Stimulated activated CD8-positive, alpha-beta memory T cell treated with anti-CD3 and anti-CD28 coated beads, Interleukin-4, amount 100 ng/mL, for 4 hours (primary cell): ENCODE results near the gene EMSY.

Source experiments
- DNase-seq, 2 donors: peaks; one replicate each; pipeline ENCODE4 v3.0.0-alpha.2; 2020; ENCODE audit warnings: low read depth in 2 of 2, low spot score in 1 of 2

EMSY gene

DNA sequence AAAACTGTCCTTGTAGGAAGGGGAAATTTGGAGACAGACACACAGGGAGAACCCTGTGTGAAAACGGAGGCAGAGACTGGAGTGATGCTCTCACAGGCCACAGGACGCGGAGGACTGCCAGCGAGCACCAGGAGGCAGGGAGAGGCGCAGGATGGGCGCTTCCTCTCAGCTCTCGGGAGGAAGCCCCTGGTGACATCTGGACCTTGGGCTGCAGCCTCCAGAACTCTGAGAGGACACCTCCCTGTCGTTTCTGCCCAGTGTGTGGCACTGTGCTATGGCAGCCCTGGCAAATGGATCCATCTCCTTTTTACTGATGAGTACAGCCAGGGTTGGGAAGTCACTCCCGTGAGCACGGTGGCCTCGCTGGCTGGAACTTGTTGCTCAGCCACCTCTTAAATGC is 151.8 kb downstream of the EMSY start:
- no peak for DNase-seq

DNA sequence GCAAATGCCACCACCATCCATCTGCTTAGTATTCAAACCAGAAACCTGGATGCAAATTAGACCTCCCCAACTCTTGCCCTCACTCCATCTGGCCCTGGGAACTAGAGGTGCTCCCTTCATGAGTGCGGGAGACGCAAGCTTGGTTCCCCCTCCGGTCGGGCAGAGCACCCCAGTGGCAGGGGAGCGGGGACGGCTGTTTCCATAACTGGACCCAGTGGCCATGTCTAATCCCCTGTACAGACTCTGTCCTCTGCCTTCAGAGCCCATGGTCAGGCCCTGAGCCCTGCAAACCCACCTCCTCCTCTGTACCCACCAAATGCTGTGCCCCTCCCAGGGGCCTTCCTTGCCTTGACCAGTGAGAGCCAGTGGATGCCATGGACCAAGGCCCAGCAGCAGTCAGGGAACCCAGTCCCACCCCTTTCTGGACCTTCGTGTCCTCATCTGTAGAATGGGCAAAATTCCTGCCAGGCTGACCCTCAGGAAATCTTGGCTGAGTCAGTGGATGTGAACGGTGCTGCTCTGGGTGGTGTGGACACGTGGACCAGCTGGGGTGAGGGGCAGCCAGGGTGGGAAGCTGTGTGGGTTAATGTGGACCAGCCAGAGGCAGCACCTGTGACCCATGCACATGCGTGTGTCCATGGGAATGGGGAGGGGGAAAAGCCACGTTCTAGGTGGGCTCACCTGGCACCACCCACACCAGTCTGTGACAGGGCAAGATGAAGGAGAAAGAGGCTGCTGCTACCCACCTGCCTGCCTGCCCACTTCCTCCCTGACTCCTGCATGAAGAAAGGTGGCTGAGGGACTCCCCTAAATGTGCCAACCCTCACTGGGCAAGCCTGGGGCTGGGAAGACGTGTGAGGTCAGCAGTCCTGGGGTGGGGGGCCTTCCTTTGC is 153.0 kb downstream of the EMSY start:
- no peak for DNase-seq

DNA sequence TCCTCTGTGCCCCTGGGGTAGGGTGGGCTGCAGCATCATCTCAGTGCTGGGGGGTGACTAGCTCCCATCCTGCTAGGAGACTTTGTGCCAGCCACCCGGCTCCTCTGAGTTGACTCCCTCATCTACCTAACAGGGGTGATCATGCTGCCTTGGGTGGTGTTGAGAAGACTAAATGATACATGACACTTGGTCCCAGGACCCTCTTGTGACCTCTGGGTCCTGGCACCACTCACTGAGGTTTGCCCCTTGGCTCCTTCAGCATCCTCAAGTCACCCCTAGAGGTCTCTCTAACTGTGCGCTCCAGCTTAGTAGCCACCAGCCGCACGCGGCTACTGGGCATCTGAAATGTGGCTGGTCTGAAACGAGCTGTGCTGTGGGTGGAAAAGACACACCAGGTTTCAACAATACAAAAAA is 153.6 kb downstream of the EMSY start:
- DNase-seq = no peak

DNA sequence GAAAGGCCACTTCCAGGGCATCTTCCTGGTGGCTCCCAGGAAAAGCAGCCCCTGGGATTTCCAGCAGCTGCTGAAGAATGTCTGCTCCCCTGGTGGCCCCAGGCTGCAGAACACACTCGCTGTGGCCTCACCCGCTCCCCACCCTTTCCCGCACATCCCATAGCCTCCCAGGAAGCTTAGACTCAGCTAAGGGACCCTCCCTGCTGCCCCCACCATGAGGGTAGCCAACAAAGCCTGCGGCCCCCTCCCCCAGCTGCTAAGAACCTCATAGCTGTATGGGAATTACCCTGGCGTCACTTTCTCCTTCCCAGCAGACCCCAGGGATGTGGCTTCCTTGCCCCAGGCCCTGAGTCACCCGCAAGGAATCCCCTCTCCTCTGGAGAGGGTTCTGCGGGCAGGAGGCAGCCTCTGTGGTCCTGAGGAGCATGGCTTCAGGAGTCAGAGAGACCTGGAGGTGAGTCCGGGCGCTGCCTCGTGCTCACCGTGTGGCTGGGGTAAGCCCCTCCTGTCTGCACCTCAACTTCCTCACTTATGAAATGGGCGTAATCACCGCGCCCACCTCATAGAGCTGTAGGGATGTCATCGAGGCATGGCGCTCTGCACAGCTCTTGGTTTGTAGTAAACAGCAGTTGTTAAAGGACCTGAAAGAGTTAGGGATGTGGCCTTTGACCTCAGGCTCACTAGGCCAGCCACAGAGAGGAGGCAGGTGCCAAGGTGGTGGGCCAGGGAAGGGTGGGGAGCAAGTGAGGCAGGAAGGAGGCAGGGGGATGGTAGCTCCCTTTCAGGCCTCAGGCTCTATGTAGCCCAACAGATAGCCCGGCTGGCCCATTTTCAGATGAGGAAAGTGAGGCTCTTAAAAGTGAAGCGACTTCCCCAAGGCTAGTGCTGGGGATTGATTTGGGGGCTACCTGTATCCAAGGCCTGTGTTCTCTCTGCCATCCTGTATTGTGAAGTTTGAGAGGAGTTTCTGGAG is 154.5 kb downstream of the EMSY start:
- DNase-seq = no peak

DNA sequence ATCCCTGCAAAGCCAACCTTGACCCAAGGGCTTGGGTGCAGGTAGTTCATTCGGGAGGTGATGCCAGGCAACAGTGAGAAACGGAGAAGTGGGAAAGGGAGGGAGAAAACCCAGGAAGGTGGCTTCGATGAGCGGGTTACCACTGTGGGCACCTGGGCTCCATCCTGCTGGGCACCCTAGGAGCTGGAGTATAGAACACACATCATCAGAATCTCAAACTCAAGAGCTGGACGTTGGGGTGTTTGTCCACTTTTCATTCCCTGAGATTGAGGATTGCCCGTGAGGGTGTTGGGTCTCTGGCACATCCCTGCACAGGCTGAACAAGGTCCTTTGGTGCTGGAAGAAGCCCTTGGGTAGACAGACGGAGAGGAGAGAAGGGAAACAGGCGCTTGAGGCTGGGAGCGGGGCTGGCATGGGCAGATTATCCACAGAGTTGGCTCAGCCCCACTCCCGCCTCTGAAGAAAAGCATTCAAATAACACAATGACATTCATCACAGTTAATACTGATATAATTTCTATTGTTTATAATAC is 155.4 kb downstream of the EMSY start:
- no peak for DNase-seq

DNA sequence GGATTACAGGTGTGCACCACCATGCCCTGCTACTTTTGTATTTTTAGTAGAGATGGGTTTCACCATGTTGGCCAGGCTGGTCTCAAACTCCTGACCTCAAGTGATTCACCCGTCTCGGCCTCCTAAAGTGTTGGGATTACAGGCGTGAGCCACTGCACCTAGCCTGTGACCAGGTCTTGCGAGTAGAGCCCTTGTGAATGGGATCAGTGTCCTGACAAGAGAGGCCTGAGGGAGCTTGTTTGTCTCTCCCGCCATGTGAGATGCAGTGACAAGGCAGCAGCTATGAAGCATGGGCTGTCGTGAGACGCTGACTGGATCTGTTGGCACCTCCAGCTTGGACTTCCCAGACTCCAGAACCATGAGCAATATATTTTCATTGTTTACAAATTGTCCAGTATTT is 156.5 kb downstream of the EMSY start:
- DNase-seq = no peak

DNA sequence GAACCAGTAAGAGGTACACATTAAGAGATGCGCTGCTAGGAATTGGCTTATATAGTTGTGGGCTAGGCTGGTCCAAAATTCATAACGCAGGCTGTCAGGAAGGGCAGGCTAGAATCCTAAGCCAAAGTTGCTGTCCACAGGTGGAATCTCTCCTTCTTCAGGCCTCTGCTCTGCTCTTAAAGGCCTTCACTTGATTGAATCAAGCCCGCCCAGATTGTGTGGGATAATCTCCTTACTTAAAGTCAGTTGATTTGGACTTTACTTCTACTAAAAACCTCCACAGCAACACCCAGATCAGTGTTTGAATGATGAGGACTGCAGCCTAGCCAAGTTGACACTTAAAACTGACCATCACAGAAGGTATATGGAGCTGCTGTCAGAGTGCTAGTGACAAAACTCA is 156.9 kb downstream of the EMSY start:
- no peak for DNase-seq

DNA sequence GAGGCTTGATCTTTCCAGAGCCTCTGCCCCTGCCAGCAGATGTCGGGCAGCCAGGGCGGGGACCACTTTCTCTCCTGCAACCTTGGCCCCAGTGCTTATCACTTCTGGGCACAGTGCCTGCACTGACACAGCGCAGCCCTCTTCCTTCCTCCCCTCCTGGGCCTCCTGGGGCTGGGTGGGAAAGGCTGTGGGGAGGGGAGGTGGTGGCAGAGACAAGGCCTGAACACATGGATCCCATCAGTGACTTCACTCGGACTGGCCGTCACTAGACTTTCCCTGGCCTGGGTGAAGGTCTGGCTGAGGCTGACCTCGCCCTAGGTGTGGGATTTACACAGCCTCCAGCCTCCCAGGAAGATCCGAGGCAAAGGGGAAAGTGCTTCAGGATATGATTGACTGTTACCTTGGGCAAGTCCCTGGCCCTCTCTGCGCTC is 157.6 kb downstream of the EMSY start:
- no peak for DNase-seq
